Measurements from ENCODE around the gene EIPR1.

EIPR1 gene

GRCh38 chr2:3212984-3213383 lies 164.6 kb downstream of the EIPR1 start:
- H3K27me3 ChIP-seq: no peaks in the 10 kb centered on the region
- no peaks in the 10 kb centered on the region for H3K36me3 ChIP-seq
- H3K27ac ChIP-seq: no peak overlapping the region
- H3K4me1 ChIP-seq (ENCODE audit: control insufficient read depth in 1 of 2, insufficient read depth in 1 of 2, low read depth in 1 of 2, low read length in 1 of 2): no peaks in the 10 kb centered on the region
- H3K4me3 ChIP-seq (ENCODE audit: low read depth in 1 of 2, low read length in 1 of 2): no peak overlapping the region
- H3K9me3 ChIP-seq: no peaks in the 10 kb centered on the region
- no peak for TF ChIP-seq CTCF (IDR thresholded peaks at IDR 0.05)

GRCh38 chr2:3212061-3212362 lies 165.6 kb downstream of the EIPR1 start:
- no peaks in the 10 kb centered on the region for H3K27me3 ChIP-seq
- H3K4me3 ChIP-seq (ENCODE audit: low read depth in 1 of 2, low read length in 1 of 2): no peak overlapping the region
- no peaks in the 10 kb centered on the region for H3K4me1 ChIP-seq (ENCODE audit: control insufficient read depth in 1 of 2, insufficient read depth in 1 of 2, low read depth in 1 of 2, low read length in 1 of 2)
- no peaks in the 10 kb centered on the region for H3K36me3 ChIP-seq
- H3K9me3 ChIP-seq: no peaks in the 10 kb centered on the region
- no peak for TF ChIP-seq CTCF (IDR thresholded peaks at IDR 0.05)
- no peak overlapping the region for H3K27ac ChIP-seq

DNA sequence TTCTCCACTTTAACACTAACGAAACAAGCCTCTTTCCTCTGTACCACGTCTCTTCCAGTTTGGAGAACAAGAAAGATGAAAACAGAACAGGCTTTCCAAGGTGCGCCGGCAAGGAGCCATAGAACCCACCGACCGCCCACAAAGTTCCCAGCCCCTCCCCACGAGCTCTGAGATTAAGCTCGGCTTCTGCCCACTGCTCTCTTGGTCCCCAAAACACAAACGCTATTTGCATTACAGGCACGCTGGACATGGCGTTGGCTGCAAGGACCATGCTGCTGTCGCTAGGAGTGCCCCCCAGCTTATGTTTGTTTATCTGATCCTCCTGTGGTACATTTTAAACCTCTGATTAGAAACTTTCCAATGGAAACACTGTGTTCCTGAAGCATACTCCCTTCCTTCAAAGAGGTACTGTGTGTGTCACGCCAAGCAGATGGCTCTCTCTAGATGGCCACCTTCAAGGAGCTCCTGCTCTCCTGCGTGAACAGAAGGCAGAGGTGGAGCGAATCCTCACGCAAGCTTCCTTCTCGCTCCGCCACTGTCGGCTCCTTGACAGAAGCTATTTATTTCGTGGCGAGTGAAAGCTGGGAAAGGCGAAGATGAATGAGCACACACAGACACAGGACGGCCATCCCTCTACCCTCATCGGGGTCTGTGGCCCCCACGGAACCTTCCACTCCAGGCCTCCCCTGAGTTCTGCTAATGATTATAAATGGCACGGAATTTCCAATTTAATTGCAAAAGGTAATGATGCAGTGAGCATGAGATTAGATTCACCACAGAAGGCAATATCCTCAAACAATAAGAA lies 166.2 kb downstream of the EIPR1 start:
- Histone ChIP-seq H3K4me1 (ENCODE audit: control insufficient read depth in 1 of 2, insufficient read depth in 1 of 2, low read depth in 1 of 2, low read length in 1 of 2) (no peaks in the 10 kb centered on the region), H3K4me3 (ENCODE audit: low read depth in 1 of 2, low read length in 1 of 2) (no peak overlapping the region), H3K27me3 (no peaks in the 10 kb centered on the region), H3K27ac (no peak overlapping the region), H3K9me3 (no peaks in the 10 kb centered on the region), H3K36me3 (no peaks in the 10 kb centered on the region)
- TF ChIP-seq CTCF (IDR thresholded peaks at IDR 0.05): no peak

GRCh38 chr2:3210257-3210656 lies 167.4 kb downstream of the EIPR1 start:
- TF ChIP-seq CTCF (IDR thresholded peaks at IDR 0.05): no peak
- Histone ChIP-seq H3K4me3 (ENCODE audit: low read depth in 1 of 2, low read length in 1 of 2) (no peak overlapping the region), H3K36me3 (no peaks in the 10 kb centered on the region), H3K4me1 (ENCODE audit: control insufficient read depth in 1 of 2, insufficient read depth in 1 of 2, low read depth in 1 of 2, low read length in 1 of 2) (no peaks in the 10 kb centered on the region), H3K9me3 (no peaks in the 10 kb centered on the region), H3K27ac (no peak overlapping the region), H3K27me3 (no peaks in the 10 kb centered on the region)

DNA sequence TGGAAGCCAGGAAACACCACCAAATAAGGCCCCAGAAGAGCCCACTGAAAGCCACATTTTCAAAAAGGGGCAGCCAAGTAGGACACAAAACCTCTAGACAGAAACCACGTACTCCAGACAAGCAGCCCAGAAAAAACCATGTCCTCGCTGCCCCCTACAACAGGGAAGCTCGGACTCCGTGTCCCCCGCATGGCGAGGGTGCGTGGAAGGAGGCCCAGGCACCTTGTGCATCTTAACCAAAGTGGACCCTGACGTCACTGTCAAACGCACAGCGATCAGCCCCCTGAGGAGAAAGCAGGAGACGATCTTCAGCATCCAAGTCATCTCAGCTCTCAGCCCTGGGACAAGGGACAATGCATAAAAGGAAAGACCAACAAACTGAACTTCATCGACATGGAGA lies 168.4 kb downstream of the EIPR1 start:
- H3K27ac ChIP-seq: no peak overlapping the region
- H3K4me3 ChIP-seq (ENCODE audit: low read depth in 1 of 2, low read length in 1 of 2): no peak overlapping the region
- no peaks in the 10 kb centered on the region for H3K9me3 ChIP-seq
- no peak for TF ChIP-seq CTCF (IDR thresholded peaks at IDR 0.05)
- H3K4me1 ChIP-seq (ENCODE audit: control insufficient read depth in 1 of 2, insufficient read depth in 1 of 2, low read depth in 1 of 2, low read length in 1 of 2): no peaks in the 10 kb centered on the region
- no peaks in the 10 kb centered on the region for H3K36me3 ChIP-seq
- no peaks in the 10 kb centered on the region for H3K27me3 ChIP-seq
